ENCODE measurements around the gene BPIFB1. TPM values are rescaled to one million over a fixed set of nuclear protein-coding genes. Genes with fewer than 3 reads are reported as not detected.

BPIFB1 gene
- total and polyA plus RNA-seq, 5 donors from 2014 or later = not detected

DNA sequence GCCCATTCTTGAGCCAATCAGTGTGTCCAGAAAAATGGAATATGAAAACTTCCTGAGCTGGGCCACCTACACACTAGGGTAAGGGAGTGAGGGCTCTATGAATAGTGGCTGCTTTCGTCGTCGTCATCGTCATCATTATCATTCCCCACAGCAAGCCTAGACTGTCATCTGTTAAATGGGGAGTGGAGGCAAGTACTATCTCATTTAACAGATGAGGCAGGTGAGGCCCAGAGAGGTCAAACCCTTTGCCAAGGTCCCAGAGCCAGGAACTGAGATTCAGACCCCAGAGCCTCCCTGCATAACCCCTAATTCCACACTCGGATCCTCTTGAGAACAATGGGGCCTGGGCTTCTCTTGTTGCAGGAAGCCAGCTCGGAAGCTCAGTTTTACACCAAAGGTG, 20.6 kb downstream of the BPIFB1 start:
- H3K27ac ChIP-seq (ENCODE audit: insufficient read depth, low read length, poor library complexity, severe bottlenecking) = no peak overlapping the region
- no peak overlapping the region for H3K27ac Mint-ChIP-seq
- H3K4me3 Mint-ChIP-seq = no peak overlapping the region
- H3K4me1 Mint-ChIP-seq = no peaks in the 10 kb centered on the region
- H3K36me3 ChIP-seq (ENCODE audit: control insufficient read depth, insufficient read depth, low read length) = no peaks in the 10 kb centered on the region
- no peaks in the 10 kb centered on the region for H3K9me3 ChIP-seq (ENCODE audit: control insufficient read depth in 2 of 2, low read length in 2 of 2)
- H3K27me3 ChIP-seq (ENCODE audit: control insufficient read depth, insufficient read depth, low read length) = no peaks in the 10 kb centered on the region
- no peaks in the 10 kb centered on the region for H3K36me3 Mint-ChIP-seq
- no peaks in the 10 kb centered on the region for H3K9me3 Mint-ChIP-seq
- H3K27me3 Mint-ChIP-seq = peaks cover 4% of the 10 kb centered on the region
- H3K4me1 ChIP-seq (ENCODE audit: control insufficient read depth, insufficient read depth, low read length, poor library complexity, severe bottlenecking) = peaks cover 5% of the 10 kb centered on the region
- no peak overlapping the region for H3K4me3 ChIP-seq (ENCODE audit: low read depth, low read length)
- DNase-seq (no peak), ATAC-seq (ENCODE audit: low read depth in 2 of 2) (no peak)

DNA sequence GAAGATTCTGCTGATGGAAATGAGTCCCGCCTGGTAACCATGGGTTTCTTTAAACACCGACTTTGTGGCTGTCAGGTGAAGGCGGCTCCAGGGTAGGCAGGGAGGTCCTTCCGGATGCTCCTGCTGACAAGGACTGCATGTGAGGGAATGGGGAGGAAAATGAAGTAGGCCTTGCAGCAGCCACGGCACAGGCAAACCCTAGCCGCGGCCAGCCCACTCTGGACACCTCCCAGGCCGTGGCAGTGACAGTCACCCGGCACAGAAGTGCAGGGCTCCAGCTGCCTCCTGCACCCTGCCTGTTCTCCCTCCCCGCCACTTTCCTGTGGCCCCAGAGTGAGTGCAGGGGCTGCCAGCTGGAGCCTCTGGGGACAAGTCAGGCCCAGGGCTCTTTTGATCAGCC, 21.0 kb downstream of the BPIFB1 start:
- H3K27me3 ChIP-seq (ENCODE audit: control insufficient read depth, insufficient read depth, low read length) = no peaks in the 10 kb centered on the region
- H3K36me3 ChIP-seq (ENCODE audit: control insufficient read depth, insufficient read depth, low read length) = no peaks in the 10 kb centered on the region
- H3K4me3 Mint-ChIP-seq = no peak overlapping the region
- H3K4me1 Mint-ChIP-seq = no peaks in the 10 kb centered on the region
- no peak for ATAC-seq (ENCODE audit: low read depth in 2 of 2)
- H3K36me3 Mint-ChIP-seq = no peaks in the 10 kb centered on the region
- peaks cover 4% of the 10 kb centered on the region for H3K27me3 Mint-ChIP-seq
- H3K4me3 ChIP-seq (ENCODE audit: low read depth, low read length) = no peak overlapping the region
- no peaks in the 10 kb centered on the region for H3K9me3 Mint-ChIP-seq
- no peak overlapping the region for H3K27ac ChIP-seq (ENCODE audit: insufficient read depth, low read length, poor library complexity, severe bottlenecking)
- peaks cover 3% of the 10 kb centered on the region for H3K4me1 ChIP-seq (ENCODE audit: control insufficient read depth, insufficient read depth, low read length, poor library complexity, severe bottlenecking)
- no peaks in the 10 kb centered on the region for H3K9me3 ChIP-seq (ENCODE audit: control insufficient read depth in 2 of 2, low read length in 2 of 2)
- no peak overlapping the region for H3K27ac Mint-ChIP-seq
- no peak for DNase-seq

DNA sequence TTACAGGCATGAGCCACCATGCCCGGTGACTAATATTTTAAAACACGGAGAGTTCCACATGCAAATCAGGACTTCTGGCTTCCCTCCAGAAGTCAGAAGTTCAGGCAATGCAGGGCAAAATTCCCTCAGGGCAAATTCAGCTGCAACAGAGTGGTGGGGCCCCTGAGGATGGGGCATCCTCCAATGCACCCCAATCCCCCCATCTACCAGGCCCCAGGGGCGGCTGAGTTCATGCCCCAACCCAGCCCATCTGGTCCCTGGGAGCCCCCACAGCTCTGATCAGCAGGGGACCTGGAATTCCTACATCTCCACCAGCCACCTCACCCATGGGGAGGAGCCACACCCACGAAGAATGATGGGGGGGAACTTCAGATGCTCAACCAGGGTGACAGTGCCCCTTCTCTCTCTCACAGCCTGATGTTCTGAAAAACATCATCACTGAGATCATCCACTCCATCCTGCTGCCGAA, 22.6 kb downstream of the BPIFB1 start:
- no peaks in the 10 kb centered on the region for H3K36me3 Mint-ChIP-seq
- ATAC-seq (ENCODE audit: low read depth in 2 of 2) (no peak), DNase-seq (no peak)
- no peak overlapping the region for H3K4me3 Mint-ChIP-seq
- H3K9me3 ChIP-seq (ENCODE audit: control insufficient read depth in 2 of 2, low read length in 2 of 2) = no peaks in the 10 kb centered on the region
- no peak overlapping the region for H3K4me3 ChIP-seq (ENCODE audit: low read depth, low read length)
- H3K4me1 ChIP-seq (ENCODE audit: control insufficient read depth, insufficient read depth, low read length, poor library complexity, severe bottlenecking) = no peaks in the 10 kb centered on the region
- H3K9me3 Mint-ChIP-seq = no peaks in the 10 kb centered on the region
- H3K27me3 ChIP-seq (ENCODE audit: control insufficient read depth, insufficient read depth, low read length) = no peaks in the 10 kb centered on the region
- H3K27me3 Mint-ChIP-seq = no peaks in the 10 kb centered on the region
- H3K36me3 ChIP-seq (ENCODE audit: control insufficient read depth, insufficient read depth, low read length) = no peaks in the 10 kb centered on the region
- no peak overlapping the region for H3K27ac Mint-ChIP-seq
- no peak overlapping the region for H3K27ac ChIP-seq (ENCODE audit: insufficient read depth, low read length, poor library complexity, severe bottlenecking)
- H3K4me1 Mint-ChIP-seq = no peaks in the 10 kb centered on the region

DNA sequence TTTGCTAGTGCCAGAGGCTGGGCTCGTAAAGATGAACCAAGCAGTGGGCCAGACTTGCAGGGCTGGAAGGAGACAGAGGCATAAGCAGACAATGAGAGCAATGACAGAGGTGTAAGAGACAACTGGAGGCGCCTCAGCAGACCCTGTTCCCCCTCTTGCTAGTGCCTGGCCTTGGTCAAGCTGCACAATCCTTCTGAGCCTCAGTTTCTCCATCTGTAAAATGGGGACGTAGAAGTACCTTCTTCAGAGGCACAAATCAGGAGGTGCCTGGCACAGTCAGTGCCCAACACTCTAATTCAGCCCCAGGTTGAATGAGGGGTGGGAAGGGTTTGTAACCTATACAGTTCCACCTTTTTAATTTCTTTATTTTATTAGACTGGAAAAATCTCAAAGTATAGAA, 23.2 kb downstream of the BPIFB1 start:
- Mint-ChIP-seq H3K4me3 (no peak overlapping the region), H3K9me3 (no peaks in the 10 kb centered on the region), H3K27ac (no peak overlapping the region), H3K36me3 (no peaks in the 10 kb centered on the region), H3K4me1 (no peaks in the 10 kb centered on the region), H3K27me3 (no peaks in the 10 kb centered on the region)
- no peaks in the 10 kb centered on the region for H3K27me3 ChIP-seq (ENCODE audit: control insufficient read depth, insufficient read depth, low read length)
- H3K36me3 ChIP-seq (ENCODE audit: control insufficient read depth, insufficient read depth, low read length) = no peaks in the 10 kb centered on the region
- DNase-seq (no peak), ATAC-seq (ENCODE audit: low read depth in 2 of 2) (no peak)
- no peaks in the 10 kb centered on the region for H3K4me1 ChIP-seq (ENCODE audit: control insufficient read depth, insufficient read depth, low read length, poor library complexity, severe bottlenecking)
- H3K9me3 ChIP-seq (ENCODE audit: control insufficient read depth in 2 of 2, low read length in 2 of 2) = no peaks in the 10 kb centered on the region
- H3K27ac ChIP-seq (ENCODE audit: insufficient read depth, low read length, poor library complexity, severe bottlenecking) = no peak overlapping the region
- H3K4me3 ChIP-seq (ENCODE audit: low read depth, low read length) = no peak overlapping the region

DNA sequence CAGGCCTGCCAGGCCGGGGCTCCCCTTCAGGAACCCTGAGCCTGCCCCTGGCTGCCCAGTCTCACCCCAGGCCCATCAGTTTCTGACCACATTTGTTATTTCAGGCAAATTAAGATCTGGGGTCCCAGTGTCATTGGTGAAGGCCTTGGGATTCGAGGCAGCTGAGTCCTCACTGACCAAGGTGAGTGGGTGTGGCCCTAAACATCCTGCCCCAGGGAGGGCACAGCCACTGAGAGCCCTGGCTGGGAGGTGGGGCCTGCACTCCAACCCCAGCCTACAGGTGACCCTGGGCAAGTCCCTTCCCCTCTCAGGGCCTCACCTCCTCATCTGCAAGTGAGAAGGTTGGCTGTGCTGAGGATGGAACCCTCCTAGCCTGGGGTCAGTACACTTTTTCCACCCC, 23.8 kb downstream of the BPIFB1 start:
- DNase-seq (no peak), ATAC-seq (ENCODE audit: low read depth in 2 of 2) (no peak)
- Mint-ChIP-seq H3K4me3 (no peak overlapping the region), H3K36me3 (no peaks in the 10 kb centered on the region), H3K27me3 (no peaks in the 10 kb centered on the region), H3K4me1 (no peaks in the 10 kb centered on the region), H3K9me3 (no peaks in the 10 kb centered on the region), H3K27ac (no peak overlapping the region)
- no peak overlapping the region for H3K4me3 ChIP-seq (ENCODE audit: low read depth, low read length)
- no peak overlapping the region for H3K27ac ChIP-seq (ENCODE audit: insufficient read depth, low read length, poor library complexity, severe bottlenecking)
- no peaks in the 10 kb centered on the region for H3K36me3 ChIP-seq (ENCODE audit: control insufficient read depth, insufficient read depth, low read length)
- no peaks in the 10 kb centered on the region for H3K27me3 ChIP-seq (ENCODE audit: control insufficient read depth, insufficient read depth, low read length)
- H3K4me1 ChIP-seq (ENCODE audit: control insufficient read depth, insufficient read depth, low read length, poor library complexity, severe bottlenecking) = no peaks in the 10 kb centered on the region
- no peaks in the 10 kb centered on the region for H3K9me3 ChIP-seq (ENCODE audit: control insufficient read depth in 2 of 2, low read length in 2 of 2)

DNA sequence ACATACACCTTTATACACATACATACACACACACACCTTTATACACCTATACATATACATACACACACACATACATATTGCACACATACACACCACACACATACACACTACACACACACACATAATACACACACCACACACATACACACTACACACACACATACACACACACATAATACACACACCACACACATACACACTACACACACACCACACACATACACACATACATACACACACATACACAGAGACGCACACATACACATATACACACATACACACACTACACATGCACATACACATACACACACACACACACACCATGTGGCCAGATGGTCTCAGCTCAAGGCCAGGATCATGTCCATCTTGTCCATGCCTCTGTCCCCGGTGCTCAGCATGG, 25.7 kb downstream of the BPIFB1 start:
- Mint-ChIP-seq H3K36me3 (no peaks in the 10 kb centered on the region), H3K27ac (no peak overlapping the region), H3K4me1 (no peaks in the 10 kb centered on the region), H3K27me3 (no peaks in the 10 kb centered on the region), H3K9me3 (no peaks in the 10 kb centered on the region), H3K4me3 (no peak overlapping the region)
- Histone ChIP-seq H3K36me3 (ENCODE audit: control insufficient read depth, insufficient read depth, low read length) (no peaks in the 10 kb centered on the region), H3K27me3 (ENCODE audit: control insufficient read depth, insufficient read depth, low read length) (no peaks in the 10 kb centered on the region), H3K9me3 (ENCODE audit: control insufficient read depth in 2 of 2, low read length in 2 of 2) (no peaks in the 10 kb centered on the region), H3K27ac (ENCODE audit: insufficient read depth, low read length, poor library complexity, severe bottlenecking) (no peak overlapping the region), H3K4me3 (ENCODE audit: low read depth, low read length) (no peak overlapping the region), H3K4me1 (ENCODE audit: control insufficient read depth, insufficient read depth, low read length, poor library complexity, severe bottlenecking) (no peaks in the 10 kb centered on the region)
- DNase-seq (no peak), ATAC-seq (ENCODE audit: low read depth in 2 of 2) (no peak)

DNA sequence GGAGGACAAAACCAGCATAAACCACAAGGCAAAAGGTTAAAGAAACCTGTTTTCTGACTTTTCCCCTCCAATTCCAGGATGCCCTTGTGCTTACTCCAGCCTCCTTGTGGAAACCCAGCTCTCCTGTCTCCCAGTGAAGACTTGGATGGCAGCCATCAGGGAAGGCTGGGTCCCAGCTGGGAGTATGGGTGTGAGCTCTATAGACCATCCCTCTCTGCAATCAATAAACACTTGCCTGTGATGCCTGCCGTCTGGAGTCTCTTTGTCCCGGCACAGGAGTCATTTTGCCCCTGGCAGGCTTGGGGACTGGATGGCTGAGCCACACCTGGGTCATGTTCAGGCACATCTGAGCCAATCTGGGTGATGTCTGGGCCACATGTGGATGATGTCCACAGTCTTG, 26.6 kb downstream of the BPIFB1 start:
- Histone ChIP-seq H3K4me3 (ENCODE audit: low read depth, low read length) (no peak overlapping the region), H3K27me3 (ENCODE audit: control insufficient read depth, insufficient read depth, low read length) (no peaks in the 10 kb centered on the region), H3K9me3 (ENCODE audit: control insufficient read depth in 2 of 2, low read length in 2 of 2) (no peaks in the 10 kb centered on the region), H3K36me3 (ENCODE audit: control insufficient read depth, insufficient read depth, low read length) (no peaks in the 10 kb centered on the region), H3K4me1 (ENCODE audit: control insufficient read depth, insufficient read depth, low read length, poor library complexity, severe bottlenecking) (no peaks in the 10 kb centered on the region), H3K27ac (ENCODE audit: insufficient read depth, low read length, poor library complexity, severe bottlenecking) (no peak overlapping the region)
- Mint-ChIP-seq H3K4me3 (no peak overlapping the region), H3K27me3 (no peaks in the 10 kb centered on the region), H3K4me1 (no peaks in the 10 kb centered on the region), H3K27ac (no peak overlapping the region), H3K9me3 (no peaks in the 10 kb centered on the region), H3K36me3 (no peaks in the 10 kb centered on the region)
- no peak for DNase-seq
- ATAC-seq (ENCODE audit: low read depth in 2 of 2) = no peak

DNA sequence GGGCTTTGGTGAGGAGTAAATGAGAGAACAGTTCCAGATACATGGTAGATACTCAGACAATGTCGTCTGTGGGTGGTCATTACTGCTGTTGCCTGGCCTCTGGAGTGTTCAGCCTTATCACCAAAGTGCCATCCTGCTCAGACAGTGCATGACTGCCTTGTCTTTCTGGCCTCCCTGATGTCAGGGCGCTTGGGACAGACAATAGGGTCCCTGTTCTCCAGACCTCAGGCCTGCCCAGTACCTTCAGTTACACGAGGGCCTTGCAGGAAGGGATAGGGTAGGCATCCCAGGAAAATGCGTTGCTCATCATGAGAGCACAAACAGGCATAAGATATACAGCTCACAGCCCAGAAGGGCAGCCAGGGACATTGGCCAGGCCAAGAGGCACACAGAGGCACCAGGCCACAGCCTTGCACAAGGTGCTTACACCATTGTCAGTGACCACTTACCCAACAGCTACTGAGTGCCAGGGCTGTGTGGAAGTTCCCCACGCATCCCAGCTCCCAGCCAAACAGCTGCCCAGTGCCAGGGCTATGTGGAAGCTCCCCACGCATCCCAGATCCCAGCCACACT, 27.4 kb downstream of the BPIFB1 start:
- no peak for DNase-seq
- Mint-ChIP-seq H3K27ac (no peak overlapping the region), H3K4me1 (no peaks in the 10 kb centered on the region), H3K36me3 (no peaks in the 10 kb centered on the region), H3K4me3 (no peak overlapping the region), H3K9me3 (peaks cover 0 to 2% (median 0%) of the 10 kb centered on the region in 7 donors), H3K27me3 (no peaks in the 10 kb centered on the region)
- H3K36me3 ChIP-seq (ENCODE audit: control insufficient read depth, insufficient read depth, low read length) = no peaks in the 10 kb centered on the region
- ATAC-seq (ENCODE audit: low read depth in 2 of 2) = no peak
- no peaks in the 10 kb centered on the region for H3K9me3 ChIP-seq (ENCODE audit: control insufficient read depth in 2 of 2, low read length in 2 of 2)
- H3K27me3 ChIP-seq (ENCODE audit: control insufficient read depth, insufficient read depth, low read length) = no peaks in the 10 kb centered on the region
- H3K27ac ChIP-seq (ENCODE audit: insufficient read depth, low read length, poor library complexity, severe bottlenecking) = no peak overlapping the region
- no peaks in the 10 kb centered on the region for H3K4me1 ChIP-seq (ENCODE audit: control insufficient read depth, insufficient read depth, low read length, poor library complexity, severe bottlenecking)
- no peak overlapping the region for H3K4me3 ChIP-seq (ENCODE audit: low read depth, low read length)

Measured in CD4-positive, CD25-positive, alpha-beta regulatory T cell (primary cell).